Measurements from ENCODE around the gene CSMD2.

DNA sequence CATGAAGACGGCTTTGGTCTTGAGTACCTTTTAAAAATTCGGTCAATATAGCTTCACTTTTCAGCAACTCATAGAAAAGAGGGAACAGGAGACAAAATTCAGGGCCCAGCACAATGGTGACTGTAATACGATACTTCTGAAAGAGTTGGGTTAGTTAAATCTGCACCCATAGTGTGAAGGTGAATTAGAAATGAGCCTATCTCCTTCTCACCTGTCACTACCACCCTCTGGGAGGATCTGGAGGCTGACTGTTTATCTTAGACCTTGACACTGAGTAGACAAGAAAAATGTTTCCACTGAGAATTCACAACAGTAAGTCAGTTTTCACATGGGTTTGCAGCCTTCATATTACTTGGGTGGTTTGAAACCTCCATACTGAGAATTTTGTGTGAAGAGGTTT lies 359.0 kb downstream of the CSMD2 start:
- TF ChIP-seq ZFP3 (CRISPR knock-in tag; IDR thresholded peaks at IDR 0.05) (no peak), BACH2 (CRISPR knock-in tag; IDR thresholded peaks at IDR 0.05; ENCODE audit: borderline replicate concordance) (no peak), ARNTL (CRISPR knock-in tag; IDR thresholded peaks at IDR 0.05; ENCODE audit: borderline replicate concordance, low read depth) (no peak), ZNF70 (CRISPR knock-in tag; IDR thresholded peaks at IDR 0.05) (no peak), ZNF565 (CRISPR knock-in tag; conservative IDR thresholded peaks at IDR 0.05; ENCODE audit: low read depth) (no peak)
- TF ChIP-seq, protein P1, sequence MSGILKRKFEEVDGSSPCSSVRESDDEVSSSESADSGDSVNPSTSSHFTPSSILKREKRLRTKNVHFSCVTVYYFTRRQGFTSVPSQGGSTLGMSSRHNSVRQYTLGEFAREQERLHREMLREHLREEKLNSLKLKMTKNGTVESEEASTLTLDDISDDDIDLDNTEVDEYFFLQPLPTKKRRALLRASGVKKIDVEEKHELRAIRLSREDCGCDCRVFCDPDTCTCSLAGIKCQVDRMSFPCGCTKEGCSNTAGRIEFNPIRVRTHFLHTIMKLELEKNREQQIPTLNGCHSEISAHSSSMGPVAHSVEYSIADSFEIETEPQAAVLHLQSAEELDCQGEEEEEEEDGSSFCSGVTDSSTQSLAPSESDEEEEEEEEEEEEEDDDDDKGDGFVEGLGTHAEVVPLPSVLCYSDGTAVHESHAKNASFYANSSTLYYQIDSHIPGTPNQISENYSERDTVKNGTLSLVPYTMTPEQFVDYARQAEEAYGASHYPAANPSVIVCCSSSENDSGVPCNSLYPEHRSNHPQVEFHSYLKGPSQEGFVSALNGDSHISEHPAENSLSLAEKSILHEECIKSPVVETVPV (CRISPR knock-in tag; IDR thresholded peaks at IDR 0.05) = no peak
- TF ChIP-seq, protein P2, sequence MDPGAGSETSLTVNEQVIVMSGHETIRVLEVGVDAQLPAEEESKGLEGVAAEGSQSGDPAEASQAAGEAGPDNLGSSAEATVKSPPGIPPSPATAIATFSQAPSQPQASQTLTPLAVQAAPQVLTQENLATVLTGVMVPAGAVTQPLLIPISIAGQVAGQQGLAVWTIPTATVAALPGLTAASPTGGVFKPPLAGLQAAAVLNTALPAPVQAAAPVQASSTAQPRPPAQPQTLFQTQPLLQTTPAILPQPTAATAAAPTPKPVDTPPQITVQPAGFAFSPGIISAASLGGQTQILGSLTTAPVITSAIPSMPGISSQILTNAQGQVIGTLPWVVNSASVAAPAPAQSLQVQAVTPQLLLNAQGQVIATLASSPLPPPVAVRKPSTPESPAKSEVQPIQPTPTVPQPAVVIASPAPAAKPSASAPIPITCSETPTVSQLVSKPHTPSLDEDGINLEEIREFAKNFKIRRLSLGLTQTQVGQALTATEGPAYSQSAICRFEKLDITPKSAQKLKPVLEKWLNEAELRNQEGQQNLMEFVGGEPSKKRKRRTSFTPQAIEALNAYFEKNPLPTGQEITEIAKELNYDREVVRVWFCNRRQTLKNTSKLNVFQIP (CRISPR knock-in tag; IDR thresholded peaks at IDR 0.05; ENCODE audit: borderline replicate concordance, low read depth) = no peak
- TF ChIP-seq, protein P3, sequence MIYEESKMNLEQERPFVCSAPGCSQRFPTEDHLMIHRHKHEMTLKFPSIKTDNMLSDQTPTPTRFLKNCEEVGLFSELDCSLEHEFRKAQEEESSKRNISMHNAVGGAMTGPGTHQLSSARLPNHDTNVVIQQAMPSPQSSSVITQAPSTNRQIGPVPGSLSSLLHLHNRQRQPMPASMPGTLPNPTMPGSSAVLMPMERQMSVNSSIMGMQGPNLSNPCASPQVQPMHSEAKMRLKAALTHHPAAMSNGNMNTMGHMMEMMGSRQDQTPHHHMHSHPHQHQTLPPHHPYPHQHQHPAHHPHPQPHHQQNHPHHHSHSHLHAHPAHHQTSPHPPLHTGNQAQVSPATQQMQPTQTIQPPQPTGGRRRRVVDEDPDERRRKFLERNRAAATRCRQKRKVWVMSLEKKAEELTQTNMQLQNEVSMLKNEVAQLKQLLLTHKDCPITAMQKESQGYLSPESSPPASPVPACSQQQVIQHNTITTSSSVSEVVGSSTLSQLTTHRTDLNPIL (CRISPR knock-in tag; IDR thresholded peaks at IDR 0.05; ENCODE audit: low read depth) = no peak

Measured in SK-N-SH treated with all-trans-retinoic acid at 6 μM for 48 hours (cell line).